ENCODE data around the gene CCL24.
"Not testable (repeated sequence)": the region's sequence is repeated elsewhere in the genome, so short reads cannot be mapped to it uniquely, and the experiment has no call there.

Gene CCL24

GRCh38 chr7:75818472-75818871 is 4.9 kb upstream of the CCL24 start:
- DNase-seq: no peak

- DNase-seq: no peak
Observed at GRCh38 chr7:75817116-75817515, 3.5 kb upstream of the CCL24 start.

- no peak for DNase-seq
Observed at GRCh38 chr7:75815418-75816064, 1.9 kb upstream of the CCL24 start.

GRCh38 chr7:75814407-75814947 is 871 bp upstream of the CCL24 start:
- no peak for DNase-seq

- no peak for DNase-seq
Observed at GRCh38 chr7:75813084-75813483, 522 bp downstream of the CCL24 start.

GRCh38 chr7:75811894-75812678 is 1.5 kb downstream of the CCL24 start:
- no peak for DNase-seq

GRCh38 chr7:75809396-75809795 is 4.2 kb downstream of the CCL24 start:
- no peak for DNase-seq

GRCh38 chr7:75808106-75808505 is 5.5 kb downstream of the CCL24 start:
- no peak for DNase-seq

- no peak for DNase-seq
Observed at GRCh38 chr7:75807452-75807851, 6.2 kb downstream of the CCL24 start.

GRCh38 chr7:75806560-75807307 is 6.9 kb downstream of the CCL24 start:
- DNase-seq: no peak

- no peak for DNase-seq
Observed at GRCh38 chr7:75804705-75805104, 8.9 kb downstream of the CCL24 start.

- no peak for DNase-seq
Observed at GRCh38 chr7:75804004-75804403, 9.6 kb downstream of the CCL24 start.

- DNase-seq: no peak
Observed at GRCh38 chr7:75802552-75802821, 11.1 kb downstream of the CCL24 start.

- no peak for DNase-seq
Observed at GRCh38 chr7:75798770-75799169, 14.8 kb downstream of the CCL24 start.

GRCh38 chr7:75796420-75796819 is 17.2 kb downstream of the CCL24 start:
- no peak for DNase-seq

GRCh38 chr7:75795831-75796285 is 17.7 kb downstream of the CCL24 start:
- DNase-seq: no peak

GRCh38 chr7:75793676-75794075 is 19.9 kb downstream of the CCL24 start:
- no peak for DNase-seq

GRCh38 chr7:75792567-75792966 is 21.0 kb downstream of the CCL24 start:
- not testable (repeated sequence) for DNase-seq

GRCh38 chr7:75789361-75789924 is 24.2 kb downstream of the CCL24 start:
- no peak for DNase-seq

GRCh38 chr7:75788154-75788847 is 25.3 kb downstream of the CCL24 start:
- not testable (repeated sequence) for DNase-seq

GRCh38 chr7:75783058-75783457 is 30.5 kb downstream of the CCL24 start:
- DNase-seq: not testable (repeated sequence)

GRCh38 chr7:75780647-75781273 is 32.8 kb downstream of the CCL24 start:
- not testable (repeated sequence) for DNase-seq
